HG03175 (cell line): Measurements from ENCODE around the gene LPO.
A peak's percentile ranks its signal among the peaks of the same experiment; 100 is the strongest.

ENCODE experiments used
- ATAC-seq: cut with Tn5 transposase; IDR thresholded peaks from one replicate; pipeline ENCODE4 v1.9.1; 2021; ENCODE audit warnings: mild to moderate bottlenecking, moderate library complexity; ENCODE audit not compliant: unreplicated experiment

Gene LPO

GRCh38 chr17:58314706-58315015, 76.3 kb downstream of the LPO start:
- ATAC-seq, result no peak

- no peak for ATAC-seq
These were observed 76.9 kb downstream of the LPO start for GRCh38 chr17:58315281-58315711.

- ATAC-seq, result no peak
These were observed 77.4 kb downstream of the LPO start for GRCh38 chr17:58315750-58316149.

GRCh38 chr17:58316260-58316960, 78.0 kb downstream of the LPO start:
- ATAC-seq, result no peak

- peak; percentile 59 for ATAC-seq
These were observed 79.2 kb downstream of the LPO start for GRCh38 chr17:58317421-58318064.

- no peak for ATAC-seq
These were observed 79.7 kb downstream of the LPO start for GRCh38 chr17:58318065-58318481.
